ENCODE data around the gene GPX1.

GPX1 gene

DNA sequence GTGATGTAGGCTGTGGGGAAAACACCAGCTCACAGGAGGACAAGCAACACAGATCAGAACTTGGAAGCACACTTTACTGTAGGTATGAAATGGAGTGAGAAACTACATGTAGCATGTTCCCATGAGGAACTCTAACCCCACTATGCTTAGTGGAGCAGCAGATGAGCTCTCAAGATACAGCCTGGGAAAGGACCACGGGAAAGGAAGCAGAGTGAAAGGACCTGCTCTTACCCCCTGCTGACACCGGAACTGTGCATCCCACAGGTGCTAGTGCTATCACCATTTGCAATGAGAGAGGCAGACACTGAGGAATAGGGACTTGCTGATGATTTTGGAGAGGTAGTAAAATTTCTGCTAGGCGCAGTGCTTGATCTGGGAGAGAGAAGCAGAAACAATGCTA lies 46.9 kb downstream of the GPX1 start:
- DNase-seq, result no peak

DNA sequence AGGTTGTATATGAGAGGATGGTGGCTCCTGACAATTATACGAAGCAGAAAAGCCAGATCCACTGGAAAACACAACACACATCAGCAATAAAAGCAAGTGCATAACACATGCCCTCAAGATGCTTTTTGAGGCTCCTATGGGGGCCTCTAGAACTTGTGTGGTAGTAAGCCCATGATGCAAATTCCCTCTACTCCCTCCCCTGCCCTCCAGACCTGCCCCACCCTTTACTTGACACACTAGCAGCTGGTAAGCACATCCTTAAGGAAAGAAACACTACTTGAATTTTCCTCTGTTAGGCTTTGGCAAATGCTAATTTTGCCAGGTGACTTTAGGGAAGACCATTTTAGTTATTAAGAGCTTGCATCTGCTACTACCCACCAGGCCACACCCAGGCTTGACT lies 47.5 kb downstream of the GPX1 start:
- DNase-seq, result no peak

Measured in activated CD4-positive, alpha-beta T cell treated with anti-CD3 and anti-CD28 coated beads, Interleukin-2, amount 50 U/mL, for 48 hours (primary cell).